Right renal pelvis (tissue), 4 donors: ENCODE measurements around the gene AGBL4. TPM values are rescaled to one million over a fixed set of nuclear protein-coding genes. Genes with fewer than 3 reads are reported as not detected.

Source experiments
- DNase-seq, 4 donors: peaks; one replicate each; pipeline ENCODE4 v3.0.0-alpha.2; 2013; ENCODE audit warnings: low read depth in 4 of 4, low spot score in 3 of 4, missing footprints in 1 of 4
- polyA plus RNA-seq, 4 donors: library from polyadenylated mRNA; unstranded; fragments of 120-200 nt; gene quantifications; one replicate each; pipeline ENCODE4 v1.2.1, GENCODE V29; 2013; ENCODE audit not compliant: insufficient read length in 4 of 4

The AGBL4 gene
- polyA plus RNA-seq, 4 donors = 0.87 to 1.5 (median 1.2) TPM

GRCh38 chr1:48674641-48675040 lies 1349.1 kb downstream of the AGBL4 start:
- DNase-seq = no peak

- DNase-seq = no peak
Measured at GRCh38 chr1:48673332-48674105, 1350.2 kb downstream of the AGBL4 start.

GRCh38 chr1:48671578-48671977 lies 1352.2 kb downstream of the AGBL4 start:
- DNase-seq = no peak

GRCh38 chr1:48670234-48671020 lies 1353.3 kb downstream of the AGBL4 start:
- no peak for DNase-seq

GRCh38 chr1:48668339-48668738 lies 1355.4 kb downstream of the AGBL4 start:
- DNase-seq = no peak

GRCh38 chr1:48667782-48668181 lies 1356.0 kb downstream of the AGBL4 start:
- DNase-seq = no peak

- no peak for DNase-seq
Measured at GRCh38 chr1:48665708-48666407, 1357.9 kb downstream of the AGBL4 start.

GRCh38 chr1:48661726-48662463 lies 1361.9 kb downstream of the AGBL4 start:
- DNase-seq = no peak

GRCh38 chr1:48659801-48660200 lies 1364.0 kb downstream of the AGBL4 start:
- no peak for DNase-seq

- no peak for DNase-seq
Measured at GRCh38 chr1:48657413-48657812, 1366.3 kb downstream of the AGBL4 start.

- DNase-seq = no peak
Measured at GRCh38 chr1:48654606-48655210, 1369.0 kb downstream of the AGBL4 start.

- no peak for DNase-seq
Measured at GRCh38 chr1:48652334-48652733, 1371.4 kb downstream of the AGBL4 start.

- no peak for DNase-seq
Measured at GRCh38 chr1:48649880-48650279, 1373.9 kb downstream of the AGBL4 start.

- DNase-seq = no peak
Measured at GRCh38 chr1:48645883-48646282, 1377.9 kb downstream of the AGBL4 start.

GRCh38 chr1:48644905-48645605 lies 1378.7 kb downstream of the AGBL4 start:
- DNase-seq = no peak

GRCh38 chr1:48644190-48644900 lies 1379.4 kb downstream of the AGBL4 start:
- no peak for DNase-seq

- DNase-seq = no peak
Measured at GRCh38 chr1:48643193-48643592, 1380.6 kb downstream of the AGBL4 start.

- DNase-seq = no peak
Measured at GRCh38 chr1:48640836-48641492, 1382.8 kb downstream of the AGBL4 start.
